Germinal center (tissue), 1 donor: ENCODE measurements around the gene HSF4.

ENCODE experiments used
- DNase-seq: peaks from one replicate; pipeline ENCODE4 v3.0.0; 2012; ENCODE audit warnings: mixed read lengths, low spot score

The HSF4 gene

DNA sequence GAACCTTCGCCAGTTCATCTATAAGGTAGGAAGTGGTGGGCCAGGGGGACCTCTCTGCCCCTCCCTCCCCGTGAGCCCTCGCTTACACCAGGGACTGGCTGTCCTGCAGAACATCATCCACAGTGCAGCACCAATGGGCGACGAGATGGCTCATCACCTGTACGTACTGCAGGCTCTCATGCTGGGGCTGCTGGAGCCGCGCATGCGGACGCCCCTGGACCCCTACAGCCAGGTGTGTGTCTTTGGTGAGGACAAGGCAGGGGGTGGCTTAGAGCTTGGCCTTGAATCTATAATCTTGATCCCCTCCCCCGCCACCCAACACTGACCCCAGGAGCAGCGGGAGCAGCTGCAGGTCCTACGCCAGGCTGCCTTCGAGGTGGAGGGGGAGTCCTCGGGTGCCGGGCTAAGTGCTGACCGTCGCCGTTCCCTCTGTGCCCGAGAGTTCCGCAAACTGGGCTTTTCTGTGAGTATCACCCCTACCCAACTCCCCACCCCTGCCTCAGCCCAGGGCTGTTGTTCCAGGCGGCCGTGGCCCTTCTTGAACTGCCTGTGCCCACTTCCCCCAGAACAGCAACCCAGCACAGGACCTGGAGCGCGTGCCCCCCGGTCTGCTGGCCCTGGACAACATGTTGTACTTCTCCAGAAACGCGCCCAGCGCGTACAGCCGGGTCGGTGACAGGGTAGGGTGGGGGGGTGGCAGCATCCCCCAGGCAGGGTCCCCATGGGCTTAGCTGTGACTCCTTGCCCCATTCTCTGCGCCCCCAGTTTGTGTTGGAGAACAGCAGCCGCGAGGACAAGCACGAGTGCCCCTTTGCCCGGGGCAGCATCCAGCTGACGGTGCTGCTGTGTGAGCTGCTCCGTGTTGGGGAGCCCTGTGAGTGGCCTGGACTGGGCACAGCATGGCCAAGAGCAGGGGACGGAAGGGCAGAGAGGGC, 37.1 kb downstream of the HSF4 start:
- no peak for DNase-seq

DNA sequence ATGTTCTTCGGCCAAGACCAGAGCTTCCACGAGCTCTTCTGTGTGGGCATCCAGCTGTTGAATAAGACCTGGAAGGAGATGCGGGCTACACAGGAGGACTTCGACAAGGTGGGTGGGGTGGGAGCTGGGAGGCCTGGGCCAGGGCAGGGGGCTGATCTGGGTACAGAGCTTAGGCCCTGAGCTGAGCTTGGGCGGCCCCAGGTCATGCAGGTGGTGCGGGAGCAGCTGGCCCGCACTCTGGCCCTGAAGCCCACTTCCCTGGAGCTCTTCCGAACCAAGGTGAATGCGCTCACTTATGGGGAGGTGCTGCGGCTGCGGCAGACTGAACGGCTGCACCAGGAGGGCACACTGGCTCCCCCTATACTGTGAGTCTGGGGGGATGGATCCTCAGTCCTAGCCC, 37.9 kb downstream of the HSF4 start:
- DNase-seq: no peak

DNA sequence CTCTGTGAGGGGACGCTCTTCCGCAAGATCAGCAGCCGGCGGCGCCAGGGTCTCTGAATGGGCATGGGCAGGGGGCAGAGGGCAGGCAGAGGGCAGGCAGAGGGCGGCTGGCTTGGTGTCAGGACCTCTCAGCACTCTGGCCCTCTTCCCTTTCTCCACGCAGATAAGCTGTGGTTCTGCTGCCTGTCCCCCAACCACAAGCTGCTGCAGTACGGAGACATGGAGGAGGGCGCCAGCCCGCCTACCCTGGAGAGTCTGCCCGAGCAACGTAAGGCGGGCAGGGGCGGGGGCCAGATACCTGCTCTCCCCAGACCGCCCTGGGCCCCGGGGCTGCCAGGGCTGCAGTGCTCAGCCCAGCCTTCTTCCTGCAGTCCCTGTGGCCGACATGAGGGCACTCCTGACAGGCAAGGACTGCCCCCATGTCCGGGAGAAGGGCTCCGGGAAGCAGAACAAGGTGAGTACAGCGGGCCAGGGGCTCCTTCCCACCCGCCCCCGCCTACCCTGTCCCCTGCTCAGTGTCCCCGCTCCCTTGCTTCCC, 38.5 kb downstream of the HSF4 start:
- DNase-seq: no peak

DNA sequence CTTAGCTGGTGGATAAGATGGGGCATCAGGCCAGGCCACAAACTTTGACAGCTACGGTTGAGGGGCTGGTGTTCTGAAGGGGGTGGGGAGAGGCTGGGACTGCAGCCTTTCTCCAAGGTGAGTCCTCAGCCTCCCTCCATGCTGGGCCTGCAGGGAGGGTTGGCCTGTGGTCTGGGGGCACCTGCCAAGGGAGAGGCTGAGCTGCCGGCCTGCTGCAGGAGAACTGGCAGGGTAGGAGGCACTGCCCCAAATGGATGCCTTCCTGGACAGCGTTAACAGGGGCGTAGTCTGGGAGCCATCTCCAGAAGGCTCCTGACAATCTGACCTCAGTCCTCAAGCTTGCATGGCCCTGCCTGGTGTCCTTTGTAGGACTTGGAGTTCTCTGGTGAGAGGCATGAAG, 39.5 kb downstream of the HSF4 start:
- DNase-seq: no peak

DNA sequence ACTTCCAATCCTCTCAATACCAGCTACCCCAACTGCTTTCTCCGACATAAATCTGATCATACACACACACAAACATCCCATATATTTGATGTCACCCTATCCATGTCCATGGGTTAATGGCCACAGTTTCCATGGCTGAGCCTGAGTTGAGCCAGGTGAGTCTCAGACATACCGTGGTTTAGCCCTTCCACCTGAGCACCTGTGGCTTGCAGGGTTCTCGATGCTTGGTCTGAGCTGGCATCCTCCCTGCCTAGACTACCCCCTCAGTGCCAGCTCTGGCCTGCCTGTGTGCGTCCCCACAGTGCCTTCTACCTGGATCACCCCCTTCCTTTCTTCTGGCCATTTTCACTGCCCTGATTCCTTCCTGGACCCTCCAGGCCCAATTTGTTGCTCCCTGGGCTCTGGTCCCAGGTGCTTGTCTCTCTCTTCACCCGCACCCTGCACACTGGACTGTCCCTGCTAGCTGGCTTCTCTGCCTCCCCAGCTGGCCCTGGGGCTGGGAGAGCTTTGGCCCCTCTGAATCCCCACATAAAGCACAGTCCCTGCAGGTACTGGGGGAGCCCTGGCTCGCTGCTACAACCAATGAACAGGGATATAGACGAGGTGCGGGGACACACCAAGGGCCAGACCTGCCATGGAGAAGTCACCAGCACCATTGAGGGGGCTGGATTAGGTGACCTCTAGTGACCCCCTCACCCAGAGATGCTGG, 41.7 kb downstream of the HSF4 start:
- DNase-seq: no peak

DNA sequence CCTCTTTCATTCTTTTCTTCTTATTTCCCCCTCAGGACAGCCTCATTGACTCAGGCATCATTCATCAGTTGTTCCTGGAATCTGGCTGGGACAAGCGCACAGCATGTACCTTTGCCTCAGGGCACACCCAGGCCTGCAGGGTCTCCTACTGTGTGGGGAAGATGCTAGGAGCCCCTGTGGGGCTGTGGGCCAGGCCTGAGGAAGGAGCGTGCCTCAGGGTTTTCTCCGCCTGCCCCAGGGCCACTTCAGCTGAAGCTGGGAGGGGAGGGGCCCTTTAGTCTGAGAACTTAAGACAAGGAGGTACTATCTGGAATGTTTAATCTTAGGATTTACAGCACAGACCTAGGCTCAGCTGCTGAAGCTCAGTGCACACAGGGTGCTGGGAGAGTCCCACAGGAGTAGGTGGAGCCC, 42.3 kb downstream of the HSF4 start:
- DNase-seq: no peak

DNA sequence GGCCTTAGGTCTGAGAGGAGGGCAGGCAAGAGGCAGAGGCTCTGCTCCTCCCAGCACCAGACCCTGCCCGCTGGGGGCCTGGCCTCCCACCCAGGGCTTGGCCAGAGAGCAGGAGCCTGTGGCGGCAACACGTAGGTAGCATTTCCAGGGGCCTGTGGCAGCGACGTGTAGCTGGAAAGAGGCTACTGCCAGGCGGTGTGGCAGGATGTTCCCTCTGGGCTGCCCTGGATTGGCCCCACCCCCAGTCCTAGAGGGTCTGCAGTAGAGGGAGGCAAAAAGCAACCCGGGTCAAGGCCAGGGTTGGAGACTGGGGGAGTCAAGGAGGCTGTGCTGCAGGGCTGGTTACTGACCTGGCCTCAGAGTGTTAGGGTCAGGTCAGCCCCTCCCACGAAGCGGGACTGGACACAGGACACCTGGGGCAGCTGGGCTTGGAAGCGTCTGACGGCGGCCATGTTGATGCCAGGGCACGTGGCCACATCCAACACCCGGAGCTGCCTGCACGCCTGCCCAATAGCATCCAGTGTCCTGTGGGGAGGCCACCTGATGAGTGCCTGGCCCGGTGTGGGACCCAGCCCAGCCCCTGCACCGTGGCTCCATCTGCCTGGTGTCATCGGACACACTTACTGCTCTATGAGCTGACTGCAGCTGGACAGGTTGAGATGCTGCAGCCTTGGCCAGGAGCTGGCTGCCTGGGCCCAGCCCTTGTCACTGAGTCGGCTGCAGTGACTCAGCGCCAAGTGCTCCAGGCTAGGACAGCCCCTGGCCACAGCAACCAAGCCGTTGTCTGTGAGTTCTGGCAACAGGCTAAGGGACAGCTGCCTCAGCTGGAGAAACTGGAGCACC, 42.9 kb downstream of the HSF4 start:
- no peak for DNase-seq

DNA sequence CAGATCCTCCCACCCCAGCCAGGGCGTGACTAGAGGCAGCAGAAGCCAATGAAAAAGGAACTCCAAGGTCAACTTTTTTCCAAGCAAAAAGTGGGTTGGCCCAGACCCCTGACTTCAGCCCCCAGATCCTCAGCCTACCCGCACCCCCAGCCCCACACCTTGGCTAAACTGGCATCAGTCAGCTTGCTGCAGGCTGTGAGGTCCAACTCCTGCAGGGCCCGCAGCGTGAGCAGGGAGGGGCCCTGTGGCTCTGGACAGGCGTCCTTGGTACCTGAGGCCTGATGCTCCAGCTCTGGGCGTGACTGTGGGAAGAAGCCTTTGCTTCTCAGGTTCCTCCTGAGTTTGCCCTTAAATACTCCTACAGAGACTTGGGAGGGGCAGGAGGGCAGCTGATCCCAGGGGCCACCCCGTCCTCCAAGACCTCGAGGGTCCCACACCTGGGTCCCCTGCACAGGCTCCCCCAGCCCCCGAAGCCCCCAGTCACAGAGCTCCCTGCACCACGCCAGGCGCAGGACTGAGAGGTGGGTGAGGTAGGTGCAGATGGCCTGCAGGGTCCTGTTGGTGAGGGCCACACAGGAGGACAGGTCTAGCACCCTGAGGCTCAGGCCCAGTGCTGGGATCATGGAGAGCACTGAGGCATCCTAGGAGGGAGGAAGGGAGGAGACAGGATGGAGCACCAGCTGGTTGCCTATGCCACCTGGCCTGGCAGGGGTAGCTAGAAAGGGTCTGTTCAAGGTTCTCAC, 43.8 kb downstream of the HSF4 start:
- no peak for DNase-seq

DNA sequence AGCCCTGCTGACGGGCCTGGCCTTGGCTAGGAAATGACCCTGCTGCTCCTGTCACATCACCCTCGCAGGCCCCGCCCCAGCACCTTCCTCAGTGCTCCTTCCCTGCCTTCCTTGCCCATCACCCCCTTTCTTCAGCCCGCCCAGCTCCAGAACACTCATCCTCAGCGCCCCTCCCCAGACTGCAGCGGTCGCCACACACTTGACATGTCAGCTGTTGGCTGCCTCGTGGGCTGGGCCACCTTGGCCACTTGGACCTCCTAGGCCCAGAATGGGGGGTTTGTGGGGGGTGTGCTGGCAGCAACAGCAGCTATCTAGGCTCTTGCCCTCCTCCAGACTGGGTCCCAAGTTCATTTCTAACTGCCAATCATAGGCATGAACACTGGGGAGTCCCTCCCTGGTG, 45.0 kb downstream of the HSF4 start:
- no peak for DNase-seq

DNA sequence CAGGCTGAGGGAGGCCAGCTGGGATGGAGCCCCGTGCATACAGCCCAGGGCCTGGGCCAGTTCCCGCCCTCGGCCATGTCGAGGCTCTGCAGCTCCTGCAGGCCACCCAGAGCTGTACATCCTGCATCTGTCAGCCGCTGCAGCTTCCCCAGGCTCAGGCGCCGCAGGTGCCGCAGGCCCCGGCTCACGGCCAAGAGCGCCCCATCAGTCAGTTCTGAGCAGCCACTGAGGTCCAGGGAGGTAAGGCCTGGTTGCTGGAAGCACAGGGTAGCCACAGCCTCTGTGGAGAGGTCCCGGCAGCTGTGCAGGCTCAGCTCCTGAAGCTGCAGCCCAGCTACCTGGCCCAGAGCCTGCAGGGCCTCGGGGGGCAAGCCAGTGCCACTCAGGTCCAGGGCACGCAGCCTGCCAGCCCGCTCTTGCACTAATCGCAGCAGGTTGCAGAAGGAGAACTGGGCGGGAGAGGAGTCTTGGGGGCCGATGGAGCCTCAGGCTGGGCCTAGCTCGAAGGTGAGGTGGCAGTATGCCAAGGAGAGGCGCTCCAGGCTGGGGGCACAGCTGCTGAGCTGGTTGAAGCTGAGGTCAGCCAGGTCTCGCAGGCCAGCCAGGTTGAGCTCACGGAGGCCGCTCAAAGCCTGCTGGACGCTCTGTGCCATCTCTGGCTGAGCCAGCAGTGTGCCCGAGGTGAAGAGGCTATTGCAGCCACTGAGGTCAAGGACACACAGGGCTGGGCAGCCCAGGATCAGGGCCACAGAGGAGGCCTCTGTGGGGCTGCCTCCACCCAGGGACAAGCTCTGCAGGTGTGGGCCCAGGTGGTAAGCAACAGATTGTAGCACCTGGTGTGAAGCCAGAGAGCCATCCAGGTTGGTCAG, 45.8 kb downstream of the HSF4 start:
- no peak for DNase-seq

DNA sequence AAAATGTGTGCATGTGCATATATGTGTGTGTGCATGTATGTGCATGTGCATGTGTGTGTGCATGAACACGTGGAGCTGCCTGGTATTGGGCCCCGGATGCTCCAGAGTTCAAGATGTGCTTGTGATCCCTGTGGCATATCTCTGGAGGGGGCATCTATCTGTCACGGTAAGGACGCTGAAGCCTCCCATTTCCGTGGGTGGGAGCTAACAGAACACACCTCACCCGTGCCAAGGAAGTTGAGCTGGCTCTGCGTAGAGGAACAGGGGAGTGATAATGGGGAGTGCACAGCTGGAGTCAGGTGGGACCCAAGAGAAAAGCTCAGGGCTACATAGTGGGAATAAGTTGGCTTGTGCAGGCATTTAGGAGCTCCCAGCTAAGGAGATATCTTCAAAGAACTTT, 47.1 kb downstream of the HSF4 start:
- no peak for DNase-seq

DNA sequence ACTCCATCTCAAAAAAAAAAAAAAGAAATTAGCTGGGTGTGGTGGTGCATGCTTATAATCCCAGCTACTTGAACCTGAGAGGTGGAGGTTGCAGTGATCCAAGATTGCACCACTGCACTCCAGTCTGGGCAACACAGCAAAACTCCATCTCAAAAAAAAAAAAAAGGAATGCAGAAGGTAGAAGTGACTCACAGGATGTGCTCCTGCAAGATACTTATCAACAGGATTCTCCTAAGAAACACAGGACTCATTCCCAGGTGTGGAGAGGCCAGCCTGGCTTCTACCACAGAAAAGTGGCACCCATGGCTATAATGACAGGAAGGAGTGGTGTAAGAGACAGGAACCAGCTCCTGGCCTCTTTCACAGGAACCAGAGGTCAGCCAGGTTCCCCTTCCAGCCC, 48.2 kb downstream of the HSF4 start:
- DNase-seq: no peak

DNA sequence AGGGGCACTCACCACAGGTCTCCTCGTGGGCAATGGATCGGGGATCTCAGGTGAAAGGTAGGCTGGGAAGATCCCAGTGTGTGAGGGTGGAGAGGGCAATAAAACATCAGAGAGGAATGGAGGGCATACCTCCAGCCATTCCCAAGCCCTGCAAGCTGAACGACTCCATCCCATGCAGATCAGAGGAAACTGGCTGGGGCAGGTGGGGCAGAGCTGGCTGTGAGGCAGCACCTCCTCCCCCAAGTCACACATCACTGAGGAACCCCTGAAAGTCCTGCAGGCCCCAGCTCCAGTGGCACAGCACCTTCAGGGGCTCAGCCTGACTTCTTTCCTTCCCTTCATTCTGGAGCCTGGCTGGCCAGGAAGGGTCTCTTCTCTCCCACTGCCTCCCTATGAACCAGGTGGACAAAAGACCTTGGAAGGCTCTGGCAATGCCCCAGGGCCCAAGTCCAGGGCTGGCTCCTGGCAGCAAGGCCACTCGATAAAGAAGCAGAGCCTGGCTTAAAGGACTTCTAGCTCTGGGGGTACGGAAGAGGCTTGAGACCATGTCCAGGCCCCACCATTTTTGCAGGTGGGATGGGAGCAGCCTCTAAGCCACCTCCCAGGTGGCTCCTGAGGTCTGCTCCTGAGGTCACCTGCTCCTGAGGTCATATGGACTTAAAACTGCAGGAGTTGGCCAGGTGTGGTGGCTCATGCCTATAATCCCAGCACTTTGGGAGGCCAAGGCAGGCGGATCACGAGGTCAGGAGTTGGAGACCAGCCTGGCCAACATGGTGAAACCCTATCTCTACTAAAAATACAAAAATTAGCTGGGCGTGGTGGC, 48.9 kb downstream of the HSF4 start:
- DNase-seq: no peak

DNA sequence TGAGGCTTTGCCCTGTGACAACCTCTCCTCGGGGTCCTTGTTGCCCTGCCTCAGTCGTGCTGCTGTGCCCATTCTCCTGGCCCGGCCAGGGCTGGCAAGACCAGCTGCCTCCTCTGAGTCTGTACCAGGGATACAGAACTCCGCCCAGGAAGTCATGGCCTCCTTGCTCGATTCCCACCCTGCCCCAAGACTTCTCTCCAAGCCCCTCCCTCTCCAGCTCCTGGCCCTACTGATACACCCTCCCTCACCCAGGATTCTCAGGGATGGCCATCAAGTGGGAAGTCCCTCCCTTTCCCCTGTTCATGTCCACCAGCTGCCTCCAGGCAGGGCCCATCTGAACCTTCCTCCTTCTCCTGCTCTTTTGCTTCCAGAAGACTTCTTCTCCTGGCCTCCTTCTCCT, 51.2 kb downstream of the HSF4 start:
- DNase-seq: no peak

DNA sequence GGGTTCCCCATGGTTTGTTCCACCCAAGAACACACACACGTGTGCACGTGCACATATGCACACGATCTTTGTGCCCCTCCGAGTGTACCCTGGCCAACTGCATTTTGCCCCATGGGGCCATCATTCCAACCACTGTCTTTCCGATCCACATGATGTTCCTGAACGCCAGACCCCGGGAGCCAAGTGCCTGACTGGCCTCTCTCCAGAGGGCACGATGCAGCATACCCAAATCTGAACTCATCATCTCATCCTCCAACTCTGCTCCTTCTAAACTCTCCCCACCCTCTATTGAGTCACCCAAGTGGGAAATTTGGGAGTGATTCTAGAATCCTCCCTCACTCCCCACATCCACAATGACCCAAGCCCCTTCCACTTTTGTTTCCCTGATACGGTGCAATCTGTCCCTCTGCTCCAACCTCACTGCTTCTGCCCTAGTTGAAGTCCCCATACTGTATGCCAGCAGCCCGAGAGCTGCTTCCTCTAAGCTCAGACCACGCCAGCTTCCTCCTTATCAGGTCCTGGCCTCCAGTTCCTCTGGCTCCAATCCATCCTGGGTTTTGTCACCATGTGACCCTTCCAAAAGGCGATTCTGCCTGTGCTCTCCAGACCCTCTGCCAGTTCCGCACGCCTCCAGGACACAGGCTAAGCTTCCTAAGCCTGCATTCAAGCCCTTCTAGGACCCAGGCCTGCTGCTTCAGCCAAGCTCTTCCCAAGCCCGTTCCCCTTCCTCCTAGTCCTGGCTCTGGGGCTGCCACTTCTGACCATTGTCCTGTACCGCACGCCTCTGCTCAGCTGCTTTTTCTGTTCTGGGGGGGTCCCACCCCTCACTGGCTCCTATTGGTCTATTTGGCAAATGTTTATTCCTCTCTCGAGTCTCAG, 52.3 kb downstream of the HSF4 start:
- DNase-seq: no peak
